CD4-positive, alpha-beta T cell treated with Interleukin-2 at 100 ng/mL for 4 hours (primary cell): Measurements from ENCODE around the gene ROGDI.

Experiments
- DNase-seq: peaks from one replicate; pipeline ENCODE4 v3.0.0-alpha.2; 2020; ENCODE audit warnings: low spot score

The ROGDI gene

DNA sequence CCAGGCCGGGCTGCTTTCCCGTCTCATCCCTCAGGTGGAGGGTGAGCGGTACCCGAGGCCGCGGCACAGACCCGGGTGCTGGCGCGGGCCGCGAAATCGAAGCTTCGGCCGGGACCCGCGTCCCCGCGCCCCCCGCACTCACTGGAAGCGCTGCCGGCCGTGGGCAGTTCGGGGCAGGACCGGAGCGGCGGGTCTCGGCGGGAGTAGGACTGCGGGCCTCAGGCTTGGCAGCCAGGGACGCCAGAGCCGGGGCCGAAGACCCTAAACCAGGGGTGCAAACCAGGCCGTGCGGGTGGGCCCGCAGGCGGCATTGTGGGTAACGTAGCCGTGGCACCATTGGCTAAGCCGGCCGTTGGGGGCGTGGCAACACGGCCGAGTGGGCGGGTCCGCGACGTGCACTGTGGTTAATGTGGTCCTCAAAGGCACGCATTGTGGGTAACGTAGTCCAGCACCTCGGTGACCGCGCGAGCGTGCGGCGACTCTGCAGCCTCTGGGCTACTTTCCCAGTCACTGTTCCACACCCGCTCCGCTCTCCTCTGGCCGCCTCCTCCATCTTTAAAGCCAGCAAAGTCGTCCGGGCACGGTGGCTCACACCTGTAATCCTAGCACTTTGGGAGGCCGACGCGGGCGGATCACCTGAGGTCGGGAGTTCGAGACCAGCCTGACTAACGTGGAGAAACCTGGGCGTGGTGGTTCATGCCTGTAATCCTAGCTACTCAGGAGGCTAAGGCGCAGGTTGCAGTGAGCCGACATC is 35.4 kb downstream of the ROGDI start, which contains the start of gene ZNF500:
TSS of gene ZNF500 (minus strand) at position 288 of the 754 bp plus-strand sequence. CDS start 1,184 bp downstream, outside the sequence.
- DNase-seq, result peak; percentile 97

DNA sequence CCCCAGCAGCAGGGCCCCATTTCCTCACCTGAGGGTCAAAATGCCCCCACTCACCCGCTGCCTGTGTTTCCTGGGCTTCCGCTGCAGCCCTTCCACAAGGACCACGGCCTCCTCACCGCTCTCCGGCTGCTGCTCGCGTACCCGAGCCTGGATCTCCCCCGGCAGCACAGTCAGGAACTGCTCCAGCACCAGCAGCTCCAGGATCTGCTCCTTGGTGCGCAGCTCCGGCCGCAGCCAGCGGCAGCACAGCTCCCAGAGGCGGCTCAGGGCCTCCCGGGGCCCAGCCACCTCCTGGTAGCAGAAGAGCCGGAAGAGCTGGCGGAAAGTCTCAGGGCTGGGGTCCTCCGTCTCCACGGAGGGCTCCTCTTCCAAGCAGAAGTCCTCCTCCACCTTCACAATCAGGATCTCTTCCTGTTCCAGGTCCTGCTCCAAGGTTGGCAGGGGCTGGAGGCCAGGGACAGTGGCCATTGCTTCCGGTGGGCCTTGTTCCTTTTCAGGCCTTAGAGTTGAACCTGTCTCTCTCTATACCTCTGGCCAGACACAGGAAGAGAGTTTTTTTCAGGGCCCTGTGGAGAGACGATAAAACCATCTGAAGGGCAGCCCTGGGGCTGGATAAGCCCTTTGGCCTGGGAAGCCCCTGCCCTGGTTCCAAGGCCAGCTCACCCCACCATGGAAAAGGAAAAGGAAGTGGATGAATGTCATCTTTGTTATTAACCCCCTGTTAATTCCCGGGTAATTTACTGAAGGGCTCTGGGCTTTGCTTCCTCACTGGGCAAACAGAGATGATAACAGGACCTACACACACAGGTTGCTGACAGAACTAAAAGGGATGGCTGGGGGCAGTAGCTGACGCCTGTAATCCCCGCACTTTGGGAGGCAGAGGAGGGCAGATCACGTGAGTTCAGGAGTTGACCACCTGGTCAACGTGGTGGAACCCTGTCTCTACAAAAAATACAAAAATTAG is 36.6 kb downstream of the ROGDI start:
- no peak for DNase-seq

DNA sequence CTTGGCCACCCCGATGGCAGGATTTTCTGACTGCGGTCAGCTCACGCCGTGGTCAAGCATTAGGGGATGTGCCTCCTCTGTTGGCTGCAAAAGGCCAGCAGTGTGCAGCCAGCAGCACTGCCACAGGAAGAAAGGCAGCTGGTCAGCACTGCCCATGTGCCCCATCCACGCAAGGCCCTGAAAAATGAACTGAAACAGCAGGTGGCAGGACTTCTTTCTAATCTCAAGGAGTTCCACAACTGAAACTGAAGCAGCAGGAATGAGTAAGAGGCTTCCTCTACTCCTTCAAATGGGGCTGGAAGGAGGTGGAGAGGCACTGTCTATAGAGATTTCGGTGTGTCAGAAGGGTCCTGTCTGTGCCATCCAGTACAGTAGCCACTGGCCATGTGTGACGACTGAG is 38.6 kb downstream of the ROGDI start:
- no peak for DNase-seq

DNA sequence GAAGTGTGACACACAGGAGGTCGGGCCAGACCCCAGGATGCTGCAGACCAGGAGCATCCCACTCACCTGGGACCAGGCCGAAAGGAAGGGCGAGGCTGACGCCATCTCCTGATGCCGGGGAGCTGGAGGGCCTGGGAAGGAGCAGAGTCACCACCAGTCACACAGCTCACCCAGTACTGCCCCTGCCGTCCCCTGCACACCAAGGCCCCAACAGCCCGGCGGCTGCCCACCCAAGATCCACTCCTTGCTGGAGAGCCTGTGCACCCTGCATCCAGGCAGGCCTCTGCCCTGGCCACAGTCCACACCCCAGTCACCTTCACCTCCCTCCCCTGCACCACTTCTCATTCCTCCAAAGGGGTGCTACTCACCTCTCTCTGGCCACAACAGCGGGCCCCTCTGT is 40.2 kb downstream of the ROGDI start:
- no peak for DNase-seq

DNA sequence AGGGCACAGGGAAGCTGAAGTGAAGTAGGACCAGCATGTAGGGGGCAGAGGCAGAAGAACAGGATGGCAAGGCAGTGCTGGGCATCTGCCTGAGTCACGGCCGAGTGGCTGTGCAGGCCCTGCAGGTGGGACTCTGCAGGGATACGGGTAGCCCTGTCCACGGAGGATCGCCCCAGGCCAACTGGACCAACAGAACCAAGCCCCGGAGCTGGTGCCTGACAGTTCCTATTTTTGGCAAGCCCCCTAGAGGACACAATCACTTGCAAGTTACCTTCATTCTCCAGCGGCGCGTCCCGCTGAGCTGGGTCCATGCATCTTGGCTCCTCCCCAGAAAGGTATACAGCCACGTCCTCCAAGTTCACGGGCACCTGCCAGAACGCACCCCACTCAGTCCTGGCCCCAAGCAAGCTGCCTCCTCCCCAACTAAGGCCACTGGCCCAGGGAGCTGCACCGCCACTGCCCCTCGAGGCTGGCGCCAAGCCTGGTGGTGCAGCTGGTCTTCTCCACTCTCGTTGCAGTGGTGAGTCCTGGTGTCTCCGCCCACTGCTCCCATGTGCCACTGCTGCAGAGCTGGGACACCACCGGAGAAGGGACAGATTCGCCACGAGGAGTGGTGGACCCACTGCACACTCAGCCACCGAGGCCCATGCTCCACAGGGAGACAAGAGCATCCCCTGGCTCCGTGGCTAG is 42.1 kb downstream of the ROGDI start:
- no peak for DNase-seq

DNA sequence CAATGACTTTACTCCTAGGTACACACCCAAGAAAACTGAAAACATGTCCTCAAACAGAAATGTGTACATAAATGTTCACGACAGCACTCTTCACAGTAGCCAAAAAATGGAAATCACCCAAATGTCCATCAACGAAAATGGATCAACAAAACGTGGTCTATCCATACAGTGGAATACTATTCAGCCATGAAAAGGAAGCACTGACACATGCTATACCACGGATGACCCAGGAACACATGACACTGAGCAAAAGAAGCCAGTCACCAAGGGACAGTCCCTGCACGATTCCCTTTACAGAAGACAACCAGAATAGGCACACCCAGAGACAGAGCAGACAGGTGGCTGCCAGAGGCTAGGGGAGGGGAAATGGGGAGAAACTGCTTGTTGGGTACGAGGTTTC is 46.7 kb downstream of the ROGDI start:
- no peak for DNase-seq

DNA sequence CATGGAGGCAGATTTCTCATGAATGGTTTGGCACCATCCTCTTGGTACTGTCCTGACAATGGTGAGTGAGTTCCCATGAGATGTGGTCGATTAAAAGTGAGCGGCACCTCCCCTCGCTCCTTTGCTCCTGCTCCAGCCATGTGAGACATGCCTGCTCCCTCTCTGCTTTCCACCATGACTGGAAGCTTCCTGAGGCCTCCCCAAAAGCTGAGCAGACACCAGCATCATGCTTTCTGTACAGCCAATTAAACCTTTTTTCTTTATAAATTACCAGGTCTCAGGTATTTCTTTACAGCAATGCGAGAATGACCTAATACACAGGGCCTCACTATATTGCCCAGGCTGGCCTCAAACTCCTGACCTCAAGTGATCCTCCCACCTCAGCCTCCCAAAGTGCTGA is 47.6 kb downstream of the ROGDI start:
- no peak for DNase-seq

DNA sequence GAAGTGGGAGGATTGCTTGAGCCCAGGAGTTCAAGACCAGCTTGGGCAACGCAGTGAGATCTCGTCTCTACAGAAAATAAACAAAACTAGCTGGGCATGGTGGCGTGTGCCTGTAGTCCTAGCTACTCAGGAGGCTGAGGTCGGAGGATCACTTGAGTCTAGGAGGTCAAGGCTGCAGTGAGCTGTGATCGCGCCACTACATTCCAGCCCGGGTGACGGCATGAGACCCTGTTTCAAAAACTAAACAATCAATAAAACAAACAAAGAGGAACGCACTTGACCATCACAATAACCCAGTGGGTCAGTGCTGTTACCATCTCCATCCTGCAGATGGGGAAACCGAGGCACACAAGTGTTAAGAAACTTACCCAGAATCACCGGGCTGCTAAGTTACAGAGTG is 49.2 kb downstream of the ROGDI start:
- no peak for DNase-seq

DNA sequence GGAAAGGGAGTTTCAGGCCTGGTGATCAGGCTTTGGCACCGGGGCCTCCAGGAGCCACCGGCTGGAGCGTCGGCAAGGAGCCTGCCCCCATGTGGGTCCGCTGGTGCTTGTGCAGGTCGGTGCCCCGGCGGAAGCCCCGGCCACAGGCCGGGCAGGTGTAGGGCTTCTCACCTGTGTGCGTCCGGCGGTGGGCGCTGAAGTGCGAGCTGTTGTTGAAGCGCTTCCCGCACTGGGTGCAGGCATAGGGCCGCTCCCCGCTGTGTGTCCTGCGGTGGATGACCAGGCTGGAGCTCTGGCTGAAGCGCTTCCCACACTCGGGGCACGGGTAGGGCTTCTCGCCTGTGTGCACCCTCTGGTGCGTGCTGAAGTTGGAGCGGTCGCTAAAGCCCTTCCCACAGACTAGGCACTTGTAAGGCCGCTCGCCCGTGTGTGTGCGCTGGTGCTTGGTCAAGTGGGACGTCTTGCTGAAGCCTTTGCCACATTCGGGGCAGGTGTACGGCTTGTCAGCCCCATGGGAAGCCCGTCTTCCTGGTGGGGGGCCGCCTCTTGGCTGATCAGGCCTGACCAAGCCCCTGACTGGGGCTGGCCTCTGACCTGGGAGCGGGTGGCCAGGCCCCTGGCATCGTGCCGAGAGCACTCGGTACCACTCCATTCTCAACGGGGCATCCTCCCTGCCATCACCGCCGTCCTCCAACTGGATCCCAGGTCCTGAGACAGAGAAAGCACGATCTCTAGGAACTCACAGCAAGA is 49.9 kb downstream of the ROGDI start:
- DNase-seq, result no peak

DNA sequence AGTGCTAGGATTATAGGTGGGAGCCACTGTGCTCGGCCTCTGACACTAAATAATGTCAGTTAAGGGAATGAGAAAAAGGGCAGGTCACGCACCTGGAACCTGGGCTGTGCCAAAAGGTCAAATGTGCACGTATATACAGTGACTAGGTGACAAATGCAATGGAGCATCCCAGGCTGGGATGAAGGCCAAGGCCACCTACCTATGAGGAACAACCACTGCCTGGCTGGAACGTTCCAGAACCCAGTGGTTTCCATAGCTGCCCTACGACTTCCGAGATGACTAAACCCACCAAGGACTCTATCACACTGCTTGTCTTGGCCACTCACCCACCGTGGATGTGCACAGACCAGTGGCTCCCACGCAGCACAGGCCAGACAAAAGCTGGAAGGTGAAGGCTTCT is 51.5 kb downstream of the ROGDI start:
- DNase-seq, result no peak

DNA sequence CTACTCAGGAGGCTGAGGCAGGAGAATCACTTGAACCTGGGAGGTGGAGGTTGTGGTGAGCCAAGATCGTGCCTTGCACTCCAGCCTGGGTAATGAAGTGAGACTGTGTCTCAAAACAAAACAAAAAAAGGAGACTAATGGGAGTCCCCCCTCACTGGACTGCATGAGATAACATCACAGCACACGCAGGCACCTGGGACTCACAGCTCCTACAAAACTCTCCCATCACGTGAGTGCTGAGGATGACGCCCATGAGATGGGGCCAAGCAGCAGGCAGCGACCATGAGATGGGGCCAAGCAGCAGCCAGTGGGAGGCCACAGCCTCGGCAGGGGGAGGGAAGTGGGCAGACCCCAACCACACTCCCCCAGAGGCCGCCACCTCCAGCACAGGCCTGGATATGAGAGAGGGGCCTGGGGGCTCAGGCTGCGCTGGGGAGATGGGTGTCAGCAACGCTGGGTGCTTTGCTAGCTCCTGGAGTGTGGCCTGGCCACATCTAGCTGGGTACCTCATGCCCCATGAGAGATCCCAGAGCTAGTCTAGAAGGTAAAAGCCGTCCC is 52.7 kb downstream of the ROGDI start:
- DNase-seq, result no peak

DNA sequence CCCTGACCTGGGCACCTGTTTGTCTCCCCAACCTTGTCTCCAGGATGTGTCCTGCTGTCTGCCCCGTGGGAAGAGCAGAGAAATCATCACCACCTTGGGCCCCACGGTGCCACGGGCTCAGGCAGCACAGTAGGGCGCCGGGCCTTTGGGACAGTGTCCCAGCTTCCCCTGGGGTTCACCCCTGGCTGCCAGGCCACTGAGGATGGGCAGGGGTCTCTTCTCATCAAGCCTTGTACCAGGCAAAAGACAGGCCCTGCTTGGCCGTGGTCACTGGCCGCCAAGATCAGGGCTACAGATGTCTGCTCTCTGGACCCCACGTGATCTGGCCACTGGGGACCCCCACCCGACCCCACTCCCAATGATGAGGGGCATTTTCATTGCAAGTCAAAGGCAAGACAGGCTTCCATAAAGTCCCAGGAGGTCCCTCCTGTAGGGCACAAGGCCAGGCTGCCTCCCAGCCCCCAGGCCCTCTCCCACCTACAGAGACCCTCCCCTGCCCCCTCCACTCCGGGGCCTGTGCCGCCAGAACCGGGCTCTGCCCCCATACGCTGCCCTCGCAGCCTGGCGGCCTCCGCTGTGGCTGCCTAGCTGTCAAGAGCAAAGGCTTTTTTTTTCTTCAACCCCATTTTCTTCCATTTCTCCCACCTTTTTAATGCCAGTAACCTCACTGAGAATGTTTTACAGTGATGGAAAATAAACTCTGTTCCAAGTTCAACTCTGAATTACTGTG is 53.6 kb downstream of the ROGDI start:
- DNase-seq, result no peak

DNA sequence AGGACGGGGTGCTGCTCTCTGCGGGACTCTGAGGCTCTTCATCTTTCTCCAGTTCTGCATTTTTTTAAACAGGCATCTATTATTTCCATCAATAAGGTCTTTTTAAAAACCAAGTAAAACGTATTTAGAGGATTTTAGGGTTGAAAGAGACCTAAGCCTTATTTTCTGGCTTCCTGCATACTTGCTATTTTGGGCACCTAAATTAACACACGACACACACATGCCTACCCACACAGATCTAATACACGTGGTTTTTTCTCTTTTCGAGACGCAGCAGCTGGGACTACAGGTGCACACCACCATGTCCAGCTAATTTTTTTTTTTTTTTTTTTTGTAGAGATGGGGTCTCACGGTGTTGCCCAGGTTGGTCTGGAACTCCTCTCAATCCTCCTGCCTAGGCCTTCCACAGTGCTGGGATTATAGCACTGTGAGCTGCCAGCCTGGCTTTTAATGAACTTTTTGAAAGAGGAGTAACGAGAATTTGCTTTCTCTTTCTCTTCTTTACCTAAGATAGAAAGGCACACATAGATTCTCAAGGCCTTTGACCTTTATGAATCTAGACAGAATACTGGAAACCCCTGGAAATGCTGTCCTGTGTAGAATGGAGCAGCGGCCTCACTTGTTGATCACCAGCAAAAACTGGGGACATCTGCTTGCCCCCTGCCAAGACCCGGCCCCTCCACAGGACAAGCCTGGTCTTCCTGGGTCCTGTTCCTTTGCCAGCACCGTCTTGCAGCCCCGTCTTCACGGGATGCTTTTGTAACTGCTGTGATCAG is 54.3 kb downstream of the ROGDI start:
- no peak for DNase-seq

DNA sequence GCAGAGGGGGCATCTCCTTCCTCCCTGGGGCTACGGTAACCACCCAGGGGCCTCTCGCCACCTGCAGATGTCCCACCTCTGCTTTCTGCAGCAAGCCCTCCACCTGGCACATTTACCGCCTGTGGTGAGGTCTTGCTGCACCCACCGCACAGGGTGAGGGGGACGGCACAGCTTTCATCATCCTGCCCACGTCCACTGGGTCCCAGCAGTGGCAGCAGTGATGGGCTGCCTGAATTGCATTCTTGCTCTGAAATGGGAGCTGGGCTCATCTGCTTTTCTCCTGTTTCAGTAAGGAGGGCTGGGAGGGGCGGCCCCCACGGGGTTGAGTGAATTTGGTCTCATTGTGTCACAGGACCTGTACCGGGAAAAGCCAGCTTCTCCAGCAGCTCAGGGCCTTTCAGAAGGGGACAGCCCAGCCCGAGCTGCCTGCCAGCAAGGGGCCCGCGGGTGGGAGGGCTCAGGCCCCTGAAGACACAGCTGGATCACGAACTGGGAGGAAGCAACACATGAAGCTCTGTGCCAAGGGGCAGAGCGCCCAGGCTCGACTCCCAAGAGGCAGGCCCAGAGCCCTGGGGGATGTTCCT is 55.4 kb downstream of the ROGDI start:
- no peak for DNase-seq
